CD4-positive, CD25-positive, alpha-beta regulatory T cell (primary cell): ENCODE data around the gene LDLR. TPM values are rescaled to one million over a fixed set of nuclear protein-coding genes. Genes with fewer than 3 reads are reported as not detected.
"Not testable (repeated sequence)": the region's sequence is repeated elsewhere in the genome, so short reads cannot be mapped to it uniquely, and the experiment has no call there.

ENCODE experiments used
- ATAC-seq, 2 donors: fragments of 150-1000 bp; cut with Tn5 transposase; one replicate each; pipeline ENCODE4 v1.10.0; 2021; ENCODE audit warnings: low read depth in 2 of 2, moderate number of reproducible peaks in 2 of 2, moderate library complexity in 1 of 2
- DNase-seq, 3 donors: peaks; one replicate each; pipeline versions ENCODE4 v3.0.0 to v3.0.0-alpha.2; 2012 to 2022; ENCODE audit warnings: mixed read lengths in 1 of 3
- H3K27ac ChIP-seq: one replicate; pipeline ENCODE4 v1.7.0; 2013; ENCODE audit warnings: mild to moderate bottlenecking, low read length; ENCODE audit not compliant: insufficient read depth, poor library complexity, severe bottlenecking
- H3K27me3 ChIP-seq: one replicate; pipeline ENCODE4 v1.7.0; 2013; ENCODE audit warnings: low read length; ENCODE audit not compliant: control insufficient read depth, insufficient read depth
- H3K36me3 ChIP-seq: one replicate; pipeline ENCODE4 v1.7.0; 2013; ENCODE audit warnings: mild to moderate bottlenecking, low read length, moderate library complexity; ENCODE audit not compliant: control insufficient read depth, insufficient read depth
- H3K4me1 ChIP-seq: 2 replicates; pipeline ENCODE4 v1.7.0; 2013; ENCODE audit warnings: mild to moderate bottlenecking, low read length; ENCODE audit not compliant: insufficient read depth, control insufficient read depth, poor library complexity, severe bottlenecking
- H3K4me3 ChIP-seq: one replicate; pipeline ENCODE4 v1.7.0; 2013; ENCODE audit warnings: low read depth, mild to moderate bottlenecking, low read length, moderate library complexity
- H3K9me3 ChIP-seq, 2 experiments: 1 replicate in 1 of 2; 2 replicates in 1 of 2; pipeline ENCODE4 v1.7.0; 2013; ENCODE audit warnings: low read length in 2 of 2, mild to moderate bottlenecking in 1 of 2, moderate library complexity in 1 of 2; ENCODE audit not compliant: control insufficient read depth in 2 of 2
- H3K27ac Mint-ChIP-seq, 3 donors: one replicate each; pipeline ENCODE4 v1.8.0; 2020 to 2022; ENCODE audit warnings: mild to moderate bottlenecking in 3 of 3, mixed read lengths in 3 of 3, moderate library complexity in 2 of 3
- H3K27me3 Mint-ChIP-seq: one replicate; pipeline ENCODE4 v1.8.0; 2022; ENCODE audit warnings: mild to moderate bottlenecking, mixed read lengths
- H3K36me3 Mint-ChIP-seq: one replicate; pipeline ENCODE4 v1.8.0; 2020; ENCODE audit warnings: mixed read lengths
- H3K4me1 Mint-ChIP-seq, 4 donors: one replicate each; pipeline ENCODE4 v1.8.0; 2020 to 2022; ENCODE audit warnings: mixed read lengths in 4 of 4, mild to moderate bottlenecking in 1 of 4
- H3K4me3 Mint-ChIP-seq, 4 donors: one replicate each; pipeline ENCODE4 v1.8.0; 2020 to 2022; ENCODE audit warnings: mild to moderate bottlenecking in 4 of 4, mixed read lengths in 4 of 4, moderate library complexity in 3 of 4
- H3K9me3 Mint-ChIP-seq, 7 donors: one replicate each; pipeline ENCODE4 v1.8.0; 2020 to 2022; ENCODE audit warnings: mixed read lengths in 7 of 7, mild to moderate bottlenecking in 3 of 7, moderate library complexity in 2 of 7
- polyA plus RNA-seq, 4 donors: library from polyadenylated mRNA; unstranded; fragments of 300-500 nt; fragmentation: Illumina TruSeq; gene quantifications; one replicate each; pipeline ENCODE4 v1.2.3, GENCODE V29; 2021
- total RNA-seq: library from RNA; stranded (reverse); gene quantifications from one replicate; pipeline ENCODE4 v1.2.3, GENCODE V29; 2022

The LDLR gene
- total and polyA plus RNA-seq, 5 donors from 2014 or later, result 5.1 to 108 (median 11.8) TPM

DNA sequence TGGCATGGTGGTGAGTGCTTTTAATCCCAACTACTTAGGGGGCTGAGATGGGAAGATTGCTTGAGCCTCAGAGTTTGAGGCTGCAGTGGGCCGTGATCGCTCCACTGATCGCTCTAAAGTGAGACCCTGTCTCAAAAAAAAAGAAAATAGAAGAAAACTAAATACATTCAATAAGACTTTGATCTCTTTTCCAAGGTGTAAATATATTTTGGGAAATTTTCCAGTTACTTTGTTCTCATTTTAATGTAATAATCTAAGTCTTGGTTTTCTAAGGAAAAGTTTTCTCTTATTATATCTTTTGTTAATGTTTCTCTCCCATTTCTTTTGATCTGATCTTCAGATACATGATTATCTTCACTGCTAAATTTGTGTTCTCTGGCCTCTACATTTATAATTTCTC lies 9.6 kb downstream of the LDLR start:
- H3K36me3 Mint-ChIP-seq, result peaks cover 9% of the 10 kb centered on the region
- Histone ChIP-seq H3K36me3 (peaks cover 8% of the 10 kb centered on the region), H3K27ac (no peak overlapping the region), H3K27me3 (no peaks in the 10 kb centered on the region), H3K9me3 (peaks cover 2 to 5% of the 10 kb centered on the region in 2 experiments), H3K4me3 (no peak overlapping the region), H3K4me1 (peaks cover 31% of the 10 kb centered on the region)
- peak overlapping the region in 2 of 3 donors; percentile 18 to 31 for H3K27ac Mint-ChIP-seq
- H3K4me3 Mint-ChIP-seq, result peak overlapping the region in 1 of 4 donors; percentile 30
- peaks cover 17 to 36% (median 25%) of the 10 kb centered on the region in 4 donors for H3K4me1 Mint-ChIP-seq
- H3K9me3 Mint-ChIP-seq, result peaks cover 0 to 7% (median 2%) of the 10 kb centered on the region in 7 donors
- H3K27me3 Mint-ChIP-seq, result no peaks in the 10 kb centered on the region
- ATAC-seq, result no peak
- DNase-seq, result no peak

DNA sequence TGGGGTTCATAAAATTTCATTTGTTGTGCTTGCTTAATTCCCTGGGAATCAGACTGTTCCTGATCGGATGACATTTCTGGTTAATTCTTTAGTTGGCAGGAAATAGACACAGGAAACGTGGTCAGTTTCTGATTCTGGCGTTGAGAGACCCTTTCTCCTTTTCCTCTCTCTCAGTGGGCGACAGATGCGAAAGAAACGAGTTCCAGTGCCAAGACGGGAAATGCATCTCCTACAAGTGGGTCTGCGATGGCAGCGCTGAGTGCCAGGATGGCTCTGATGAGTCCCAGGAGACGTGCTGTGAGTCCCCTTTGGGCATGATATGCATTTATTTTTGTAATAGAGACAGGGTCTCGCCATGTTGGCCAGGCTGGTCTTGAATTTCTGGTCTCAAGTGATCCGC lies 10.8 kb downstream of the LDLR start:
- DNase-seq, result no peak
- peaks cover 12% of the 10 kb centered on the region for H3K36me3 ChIP-seq
- no peak overlapping the region for H3K4me3 ChIP-seq
- Mint-ChIP-seq H3K27ac (peak overlapping the region in 1 of 3 donors; percentile 71), H3K27me3 (no peaks in the 10 kb centered on the region), H3K36me3 (peaks cover 12% of the 10 kb centered on the region), H3K4me3 (peak overlapping the region in 1 of 4 donors; percentile 44), H3K4me1 (peaks cover 13 to 26% (median 19%) of the 10 kb centered on the region in 4 donors), H3K9me3 (peaks cover 0 to 7% (median 2%) of the 10 kb centered on the region in 7 donors)
- no peak for ATAC-seq
- H3K27me3 ChIP-seq, result no peaks in the 10 kb centered on the region
- peaks cover 2 to 5% of the 10 kb centered on the region in 2 experiments for H3K9me3 ChIP-seq
- H3K4me1 ChIP-seq, result peaks cover 22% of the 10 kb centered on the region
- H3K27ac ChIP-seq, result no peak overlapping the region

DNA sequence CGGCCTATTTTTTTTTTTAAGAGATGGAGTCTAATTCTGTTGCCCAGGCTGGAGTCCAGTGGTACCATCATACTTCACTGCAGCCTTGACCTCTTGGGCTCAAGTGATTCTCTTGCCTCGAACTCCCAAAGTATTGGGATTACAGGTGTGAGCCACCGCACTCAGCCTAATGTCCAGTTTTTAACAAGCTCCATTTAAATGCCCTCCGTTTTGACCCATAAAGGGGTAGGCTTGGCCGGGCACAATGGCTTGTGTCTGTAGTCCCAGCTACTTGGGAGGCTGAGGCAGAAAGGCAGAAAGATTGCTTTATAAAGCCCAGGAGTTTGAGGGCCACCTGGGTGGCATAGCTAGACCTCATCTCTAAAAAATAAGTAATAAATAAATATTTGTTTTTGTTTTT lies 11.8 kb downstream of the LDLR start:
- Mint-ChIP-seq H3K27ac (no peak overlapping the region), H3K4me3 (no peak overlapping the region), H3K4me1 (peaks cover 10 to 16% (median 13%) of the 10 kb centered on the region in 4 donors), H3K9me3 (peaks cover 0 to 7% (median 2%) of the 10 kb centered on the region in 7 donors), H3K27me3 (no peaks in the 10 kb centered on the region), H3K36me3 (peaks cover 12% of the 10 kb centered on the region)
- no peaks in the 10 kb centered on the region for H3K27me3 ChIP-seq
- no peak for DNase-seq
- peaks cover 2 to 5% of the 10 kb centered on the region in 2 experiments for H3K9me3 ChIP-seq
- H3K36me3 ChIP-seq, result peaks cover 15% of the 10 kb centered on the region
- H3K4me3 ChIP-seq, result no peak overlapping the region
- no peak overlapping the region for H3K27ac ChIP-seq
- ATAC-seq, result no peak
- peaks cover 12% of the 10 kb centered on the region for H3K4me1 ChIP-seq

DNA sequence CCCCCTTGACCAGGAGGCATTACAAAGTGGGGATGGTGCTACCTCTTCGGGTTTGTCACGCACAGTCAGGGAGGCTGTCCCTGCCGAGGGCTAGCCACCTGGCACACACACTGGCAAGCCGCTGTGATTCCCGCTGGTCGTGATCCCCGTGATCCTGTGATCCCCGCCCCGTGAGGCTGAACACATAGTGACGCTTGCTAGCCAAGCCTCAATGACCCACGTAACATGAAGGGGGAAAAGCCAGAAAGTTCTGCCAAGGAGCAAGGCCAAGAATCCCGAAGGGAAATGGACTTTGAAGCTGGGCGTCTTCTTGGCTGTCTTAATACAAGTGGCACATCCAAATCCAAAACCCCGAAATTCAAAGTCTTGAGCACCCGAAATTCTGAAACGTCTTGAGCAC lies 13.7 kb downstream of the LDLR start:
- H3K36me3 Mint-ChIP-seq, result peaks cover 16% of the 10 kb centered on the region

DNA sequence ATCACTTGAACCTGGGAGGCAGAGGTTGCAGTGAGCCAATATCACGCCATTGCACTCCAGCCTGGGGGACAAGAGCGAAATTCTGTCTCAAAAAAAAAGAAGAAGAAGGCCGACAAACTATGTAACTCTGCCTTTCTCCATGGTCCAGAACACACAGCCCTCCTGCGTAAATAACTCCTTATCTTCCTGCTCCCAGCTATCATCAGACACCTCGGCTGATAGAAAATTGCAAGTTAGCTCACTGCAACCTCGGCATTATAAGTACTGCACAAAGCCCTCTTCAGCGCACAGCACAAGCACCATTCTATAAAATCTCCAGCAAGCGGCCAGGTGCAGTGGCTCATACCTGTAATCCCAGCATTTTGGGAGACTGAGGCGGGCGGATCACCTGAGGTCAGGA lies 14.4 kb downstream of the LDLR start:
- not testable (repeated sequence) for DNase-seq, H3K27me3 Mint-ChIP-seq, ATAC-seq, H3K4me3 Mint-ChIP-seq, H3K4me1 Mint-ChIP-seq, H3K27me3 ChIP-seq, H3K27ac ChIP-seq, H3K4me1 ChIP-seq, H3K9me3 ChIP-seq, H3K9me3 Mint-ChIP-seq, H3K4me3 ChIP-seq
- H3K27ac Mint-ChIP-seq, result peak overlapping the region in 1 of 3 donors; percentile 70
- H3K36me3 Mint-ChIP-seq, result peaks cover 16% of the 10 kb centered on the region
- H3K36me3 ChIP-seq, result peaks cover 31% of the 10 kb centered on the region

More for the DNA sequence above, 13.7 kb downstream of the LDLR start:
- Histone ChIP-seq H3K27me3 (no peaks in the 10 kb centered on the region), H3K9me3 (peaks cover 2 to 5% of the 10 kb centered on the region in 2 experiments), H3K27ac (no peak overlapping the region), H3K4me3 (no peak overlapping the region), H3K4me1 (peaks cover 3% of the 10 kb centered on the region), H3K36me3 (peaks cover 27% of the 10 kb centered on the region)
- ATAC-seq (no peak), DNase-seq (no peak)
- H3K9me3 Mint-ChIP-seq, result peaks cover 0 to 3% (median 0%) of the 10 kb centered on the region in 7 donors
- H3K27ac Mint-ChIP-seq, result no peak overlapping the region
- H3K27me3 Mint-ChIP-seq, result no peaks in the 10 kb centered on the region
- H3K4me1 Mint-ChIP-seq, result peaks cover 4 to 7% (median 5%) of the 10 kb centered on the region in 4 donors
- no peak overlapping the region for H3K4me3 Mint-ChIP-seq

DNA sequence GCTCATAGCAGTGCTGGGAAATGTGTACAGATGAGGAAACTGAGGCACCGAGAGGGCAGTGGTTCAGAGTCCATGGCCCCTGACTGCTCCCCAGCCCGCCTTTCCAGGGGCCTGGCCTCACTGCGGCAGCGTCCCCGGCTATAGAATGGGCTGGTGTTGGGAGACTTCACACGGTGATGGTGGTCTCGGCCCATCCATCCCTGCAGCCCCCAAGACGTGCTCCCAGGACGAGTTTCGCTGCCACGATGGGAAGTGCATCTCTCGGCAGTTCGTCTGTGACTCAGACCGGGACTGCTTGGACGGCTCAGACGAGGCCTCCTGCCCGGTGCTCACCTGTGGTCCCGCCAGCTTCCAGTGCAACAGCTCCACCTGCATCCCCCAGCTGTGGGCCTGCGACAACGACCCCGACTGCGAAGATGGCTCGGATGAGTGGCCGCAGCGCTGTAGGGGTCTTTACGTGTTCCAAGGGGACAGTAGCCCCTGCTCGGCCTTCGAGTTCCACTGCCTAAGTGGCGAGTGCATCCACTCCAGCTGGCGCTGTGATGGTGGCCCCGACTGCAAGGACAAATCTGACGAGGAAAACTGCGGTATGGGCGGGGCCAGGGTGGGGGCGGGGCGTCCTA lies 15.9 kb downstream of the LDLR start:
- peaks cover 18% of the 10 kb centered on the region for H3K36me3 Mint-ChIP-seq
- H3K27ac Mint-ChIP-seq, result no peak overlapping the region
- Histone ChIP-seq H3K4me1 (no peaks in the 10 kb centered on the region), H3K27me3 (no peaks in the 10 kb centered on the region), H3K9me3 (no peaks in the 10 kb centered on the region), H3K27ac (no peak overlapping the region), H3K4me3 (no peak overlapping the region), H3K36me3 (peaks cover 40% of the 10 kb centered on the region)
- H3K4me3 Mint-ChIP-seq, result no peak overlapping the region
- no peaks in the 10 kb centered on the region for H3K27me3 Mint-ChIP-seq
- no peaks in the 10 kb centered on the region for H3K9me3 Mint-ChIP-seq
- ATAC-seq (no peak), DNase-seq (no peak)
- H3K4me1 Mint-ChIP-seq, result peaks cover 0 to 2% (median 1%) of the 10 kb centered on the region in 4 donors

DNA sequence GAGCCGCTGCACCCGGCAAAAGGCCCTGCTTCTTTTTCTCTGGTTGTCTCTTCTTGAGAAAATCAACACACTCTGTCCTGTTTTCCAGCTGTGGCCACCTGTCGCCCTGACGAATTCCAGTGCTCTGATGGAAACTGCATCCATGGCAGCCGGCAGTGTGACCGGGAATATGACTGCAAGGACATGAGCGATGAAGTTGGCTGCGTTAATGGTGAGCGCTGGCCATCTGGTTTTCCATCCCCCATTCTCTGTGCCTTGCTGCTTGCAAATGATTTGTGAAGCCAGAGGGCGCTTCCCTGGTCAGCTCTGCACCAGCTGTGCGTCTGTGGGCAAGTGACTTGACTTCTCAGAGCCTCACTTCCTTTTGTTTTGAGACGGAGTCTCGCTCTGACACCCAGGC lies 17.2 kb downstream of the LDLR start:
- Mint-ChIP-seq H3K36me3 (peaks cover 15% of the 10 kb centered on the region), H3K4me1 (no peaks in the 10 kb centered on the region)

DNA sequence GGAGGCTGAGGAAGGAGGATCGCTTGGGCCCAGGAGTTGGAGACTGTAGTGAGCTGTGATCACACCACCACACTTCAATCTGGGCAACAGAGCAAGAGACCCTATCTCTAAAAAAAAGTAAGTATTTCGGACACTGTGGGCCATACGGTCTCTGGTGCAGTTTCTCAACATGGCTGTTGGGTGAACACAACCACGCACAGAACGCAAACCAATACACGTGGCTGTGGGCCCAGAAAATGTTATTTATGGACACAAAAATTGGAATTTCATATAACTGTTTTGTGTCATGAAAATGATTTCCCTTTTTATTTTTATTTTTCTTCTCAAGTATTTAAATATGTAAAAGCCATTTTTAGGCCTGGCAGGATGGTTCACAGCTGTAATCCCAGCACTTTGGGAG lies 19.5 kb downstream of the LDLR start:
- H3K36me3 ChIP-seq, result peaks cover 41% of the 10 kb centered on the region
- no peaks in the 10 kb centered on the region for H3K27me3 ChIP-seq
- Mint-ChIP-seq H3K9me3 (no peaks in the 10 kb centered on the region), H3K27me3 (no peaks in the 10 kb centered on the region), H3K4me1 (no peaks in the 10 kb centered on the region), H3K27ac (no peak overlapping the region), H3K4me3 (no peak overlapping the region), H3K36me3 (peaks cover 21% of the 10 kb centered on the region)
- H3K4me3 ChIP-seq, result no peak overlapping the region
- no peaks in the 10 kb centered on the region for H3K4me1 ChIP-seq
- DNase-seq (no peak), ATAC-seq (no peak)
- H3K9me3 ChIP-seq, result no peaks in the 10 kb centered on the region
- no peak overlapping the region for H3K27ac ChIP-seq

More for the DNA sequence above, 17.2 kb downstream of the LDLR start:
- Histone ChIP-seq H3K36me3 (peaks cover 40% of the 10 kb centered on the region), H3K4me3 (no peak overlapping the region), H3K4me1 (no peaks in the 10 kb centered on the region), H3K27me3 (no peaks in the 10 kb centered on the region), H3K9me3 (no peaks in the 10 kb centered on the region), H3K27ac (no peak overlapping the region)
- ATAC-seq, result no peak
- Mint-ChIP-seq H3K4me3 (no peak overlapping the region), H3K9me3 (no peaks in the 10 kb centered on the region), H3K27ac (no peak overlapping the region), H3K27me3 (no peaks in the 10 kb centered on the region)
- no peak for DNase-seq
